CD4-positive, alpha-beta T cell treated with Interferon alpha-2 for 1 hour (primary cell): ENCODE results near the gene CORO2B.

Experiments
- DNase-seq, 2 donors: peaks; one replicate each; pipeline ENCODE4 v3.0.0-alpha.2; 2020 to 2022

Gene CORO2B

GRCh38 chr15:68578980-68579935, at the start of gene CORO2B:
Gene CORO2B, plus strand, starts transcription at chr15:68578993. Its CDS starts 270 bp downstream, at chr15:68579263.
- DNase-seq, result no peak

- no peak for DNase-seq
These were observed 47.2 kb upstream of the CORO2B start for GRCh38 chr15:68531387-68532179.

GRCh38 chr15:68536331-68537095, 42.3 kb upstream of the CORO2B start:
- DNase-seq, result no peak

- no peak for DNase-seq
These were observed 41.7 kb upstream of the CORO2B start for GRCh38 chr15:68537097-68537496.

- no peak for DNase-seq
These were observed 41.3 kb upstream of the CORO2B start for GRCh38 chr15:68537506-68537905.

- DNase-seq, result no peak
These were observed 40.5 kb upstream of the CORO2B start for GRCh38 chr15:68538311-68538710.

GRCh38 chr15:68541743-68542142, 37.0 kb upstream of the CORO2B start:
- DNase-seq, result no peak

- no peak for DNase-seq
These were observed 36.4 kb upstream of the CORO2B start for GRCh38 chr15:68542348-68542747.

- no peak for DNase-seq
These were observed 36.0 kb upstream of the CORO2B start for GRCh38 chr15:68542771-68543164.

- DNase-seq, result no peak
These were observed 35.4 kb upstream of the CORO2B start for GRCh38 chr15:68543165-68544008.

GRCh38 chr15:68546318-68546717, 32.5 kb upstream of the CORO2B start:
- no peak for DNase-seq

GRCh38 chr15:68548364-68548763, 30.4 kb upstream of the CORO2B start:
- DNase-seq, result no peak

GRCh38 chr15:68550004-68550403, 28.8 kb upstream of the CORO2B start:
- DNase-seq, result no peak

GRCh38 chr15:68550498-68551295, 28.1 kb upstream of the CORO2B start:
- peak; percentile 56 to 63 for DNase-seq

- no peak for DNase-seq
These were observed 27.5 kb upstream of the CORO2B start for GRCh38 chr15:68551296-68551635.

GRCh38 chr15:68552344-68552743, 26.4 kb upstream of the CORO2B start:
- DNase-seq, result no peak

- no peak for DNase-seq
These were observed 26.0 kb upstream of the CORO2B start for GRCh38 chr15:68552773-68553172.

- DNase-seq, result no peak
These were observed 25.3 kb upstream of the CORO2B start for GRCh38 chr15:68553314-68553993.

GRCh38 chr15:68553994-68554720, 24.6 kb upstream of the CORO2B start:
- DNase-seq, result peak; percentile 48 to 58
